Dedifferentiated amniotic fluid mesenchymal stem cell (primary cell): Measurements from ENCODE around the gene HIBCH.
"Not testable (repeated sequence)": the region's sequence is repeated elsewhere in the genome, so short reads cannot be mapped to it uniquely, and the experiment has no call there.

ENCODE experiments used
- DNase-seq: peaks from one replicate; pipeline ENCODE4 v3.0.0-alpha.2; 2016; ENCODE audit errors: extremely low spot score

Gene HIBCH

DNA sequence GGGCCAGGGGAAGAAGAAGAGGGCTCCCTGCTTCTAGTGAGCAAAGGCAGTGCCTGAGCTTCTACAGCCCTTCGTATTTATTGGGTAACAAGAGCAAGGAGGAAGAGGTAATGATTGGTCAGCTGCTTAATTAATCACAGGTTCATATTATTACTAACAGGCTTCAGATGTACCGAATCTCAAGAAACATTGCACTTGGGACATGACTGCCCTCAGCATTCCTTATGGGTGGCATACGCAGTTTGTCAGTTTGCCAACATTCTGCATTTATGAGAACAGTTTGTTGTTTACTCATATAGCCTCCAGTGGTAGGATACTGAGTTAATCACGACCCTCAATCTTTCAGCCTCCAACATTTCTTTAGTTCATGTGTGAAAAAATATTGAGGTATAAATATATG, 84.5 kb downstream of the HIBCH start:
- no peak for DNase-seq

DNA sequence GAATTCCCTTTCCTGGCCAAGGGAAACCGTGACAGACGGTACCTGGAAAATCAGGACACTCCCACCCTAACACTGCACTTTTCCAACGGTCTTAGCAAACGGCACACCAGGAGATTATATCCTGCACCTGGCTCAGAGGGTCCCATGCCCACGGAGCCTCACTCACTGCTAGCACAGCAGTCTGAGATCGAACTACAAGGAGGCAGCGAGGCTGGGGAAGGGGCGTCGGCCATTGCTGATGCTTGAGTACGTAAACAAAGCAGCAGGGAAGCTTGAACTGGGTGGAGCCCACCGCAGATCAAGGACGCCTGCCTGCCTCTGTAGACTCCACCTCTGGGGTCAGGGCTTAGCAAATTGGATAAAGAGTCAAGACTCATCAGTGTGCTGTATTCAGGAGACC, 95.6 kb downstream of the HIBCH start:
- DNase-seq = not testable (repeated sequence)

DNA sequence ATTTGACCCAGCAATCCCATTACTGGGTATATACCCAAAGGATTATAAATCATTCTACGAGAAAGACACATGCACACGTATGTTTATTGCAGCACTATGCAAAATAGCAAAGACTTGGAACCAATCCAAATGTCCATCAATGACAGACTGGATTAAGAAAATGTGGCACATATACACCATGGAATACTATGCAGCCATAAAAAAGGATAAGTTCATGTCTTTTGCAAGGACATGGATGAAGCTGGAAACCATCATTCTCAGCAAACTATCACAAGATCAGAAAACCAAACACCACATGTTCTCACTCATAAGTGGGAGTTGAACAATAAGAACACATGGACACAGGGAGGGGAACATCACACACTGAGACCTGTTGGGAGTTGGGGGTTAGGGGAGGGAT, 96.9 kb downstream of the HIBCH start:
- DNase-seq = not testable (repeated sequence)

DNA sequence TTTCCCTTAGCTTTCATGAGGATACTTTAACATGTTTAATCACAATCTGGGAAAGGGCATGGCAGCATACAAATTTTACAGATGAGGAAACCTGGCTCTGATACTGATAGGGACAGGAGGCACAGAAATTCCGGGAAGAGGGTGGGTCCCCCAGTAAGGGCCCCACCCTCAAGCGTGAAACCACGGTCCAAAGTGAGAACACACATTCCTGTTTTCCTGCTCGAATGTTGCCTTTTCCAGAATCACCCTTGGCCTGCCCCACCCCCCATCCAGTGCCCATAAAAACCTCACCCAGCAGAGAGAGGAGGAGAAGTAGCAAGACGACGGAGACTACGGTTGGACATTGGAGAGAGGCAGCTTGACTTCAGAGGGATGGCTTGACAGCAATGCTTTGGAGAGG, 98.2 kb downstream of the HIBCH start:
- DNase-seq = no peak

DNA sequence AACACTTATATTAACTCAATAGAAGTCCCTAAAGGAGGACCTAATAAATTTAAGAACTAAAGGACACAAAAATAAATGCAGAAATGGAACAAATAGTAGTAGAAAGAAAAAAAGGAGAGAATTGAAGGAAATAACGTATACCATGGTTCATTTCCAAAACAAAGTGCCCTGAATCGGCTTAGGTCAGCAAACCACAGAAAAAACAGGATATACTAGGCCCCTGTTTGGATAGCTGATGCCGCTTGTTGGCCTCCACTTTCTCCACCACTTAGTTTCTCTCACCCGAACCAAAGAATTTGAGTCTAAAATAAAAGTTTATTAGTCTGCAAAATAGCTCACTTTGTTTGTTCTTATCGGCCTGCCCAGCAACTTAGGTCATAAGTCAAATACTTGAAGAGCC, 100.4 kb downstream of the HIBCH start:
- no peak for DNase-seq

DNA sequence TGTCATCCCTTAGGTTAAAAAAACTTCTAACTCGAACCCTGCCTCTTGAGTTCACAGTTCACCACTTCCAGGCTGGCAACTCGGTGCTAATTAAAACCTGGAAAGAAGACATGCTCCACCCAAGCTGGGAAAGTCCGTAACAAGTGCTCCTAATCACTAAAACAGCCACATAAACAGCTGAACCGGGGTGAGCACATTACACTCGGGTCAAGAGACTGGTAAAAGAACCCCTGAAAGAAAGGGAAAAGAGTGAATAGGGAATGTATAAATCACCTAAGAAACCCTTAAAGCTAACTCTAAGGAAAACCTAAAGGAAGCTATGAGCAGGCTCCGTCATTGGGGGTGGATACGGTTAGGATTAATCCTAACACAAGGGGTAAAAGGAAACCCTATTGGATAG, 102.0 kb downstream of the HIBCH start:
- no peak for DNase-seq

DNA sequence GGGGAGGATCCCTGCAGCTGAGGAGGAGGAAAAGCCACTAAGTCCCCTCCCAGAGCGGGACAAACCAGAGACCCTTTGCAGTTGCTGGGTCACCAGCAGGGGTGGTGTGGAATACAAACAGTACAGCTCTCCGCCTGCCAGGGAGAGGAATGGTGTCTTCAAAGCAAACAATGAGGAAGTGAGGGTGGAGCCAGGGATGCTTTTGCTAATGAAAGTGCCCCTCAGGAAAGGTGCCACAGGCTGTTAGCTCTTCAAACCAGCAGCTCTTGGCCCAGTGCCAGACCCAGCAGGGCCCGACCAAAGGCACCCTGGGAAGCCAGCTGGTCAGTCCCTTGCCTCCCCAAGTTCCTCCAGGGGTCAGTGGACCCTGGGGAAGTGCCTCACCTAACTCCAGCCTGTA, 102.8 kb downstream of the HIBCH start:
- no peak for DNase-seq

DNA sequence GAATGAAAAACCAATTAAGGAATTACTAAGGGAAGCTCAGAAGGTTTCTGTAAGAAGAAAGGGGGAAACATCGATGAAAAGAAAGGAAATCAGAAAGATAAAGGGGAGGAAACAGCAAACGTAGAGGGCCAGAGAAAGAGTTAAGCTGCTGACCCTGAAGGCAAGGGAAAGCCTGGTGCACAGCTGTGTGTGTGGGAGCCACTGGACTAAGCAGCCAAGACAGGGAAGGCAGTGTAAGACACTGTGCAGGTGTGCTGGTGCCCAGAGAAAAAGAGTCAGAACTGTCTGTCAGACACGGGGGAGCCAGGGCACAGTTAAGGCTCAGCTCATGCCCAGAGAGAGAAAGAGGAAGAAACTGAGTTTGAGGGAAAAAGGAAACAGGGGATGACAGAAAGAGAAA, 104.0 kb downstream of the HIBCH start:
- DNase-seq = no peak

DNA sequence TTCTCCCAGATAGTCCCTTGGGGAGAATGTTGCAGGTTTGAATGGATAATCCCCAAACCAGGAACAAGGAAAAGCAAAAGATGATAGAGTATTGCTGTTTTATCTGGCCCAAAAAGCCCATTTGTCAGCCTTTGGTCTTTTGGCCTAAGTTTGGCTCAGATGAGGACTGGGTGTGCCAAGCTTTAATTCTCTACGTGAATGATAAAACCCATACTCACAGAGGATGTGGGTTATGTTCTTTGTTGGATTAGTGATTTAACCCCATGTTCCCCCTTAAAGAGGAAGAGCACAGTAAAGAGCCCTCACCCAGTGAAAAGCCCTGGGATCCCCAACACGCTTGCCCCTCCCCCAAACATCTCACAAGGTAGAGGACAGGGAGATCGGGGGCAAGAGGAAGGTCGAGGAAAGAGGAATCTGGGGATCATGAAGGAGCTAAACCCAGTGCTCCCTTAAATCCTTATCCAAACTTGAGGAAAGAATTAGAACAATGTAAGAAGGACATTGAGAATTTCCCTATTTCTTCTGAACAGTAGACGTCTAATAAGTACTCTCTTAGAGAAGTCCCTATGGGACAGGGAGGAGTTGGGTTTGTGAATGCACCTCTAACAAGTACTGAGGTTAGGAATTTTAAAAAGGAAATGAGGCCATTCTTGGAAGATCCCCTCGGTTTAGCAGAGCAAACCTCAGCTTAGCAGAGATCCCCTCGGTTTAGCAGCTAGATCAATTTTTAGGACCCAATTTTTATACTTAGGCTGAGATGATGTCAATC, 105.0 kb downstream of the HIBCH start:
- DNase-seq = no peak

DNA sequence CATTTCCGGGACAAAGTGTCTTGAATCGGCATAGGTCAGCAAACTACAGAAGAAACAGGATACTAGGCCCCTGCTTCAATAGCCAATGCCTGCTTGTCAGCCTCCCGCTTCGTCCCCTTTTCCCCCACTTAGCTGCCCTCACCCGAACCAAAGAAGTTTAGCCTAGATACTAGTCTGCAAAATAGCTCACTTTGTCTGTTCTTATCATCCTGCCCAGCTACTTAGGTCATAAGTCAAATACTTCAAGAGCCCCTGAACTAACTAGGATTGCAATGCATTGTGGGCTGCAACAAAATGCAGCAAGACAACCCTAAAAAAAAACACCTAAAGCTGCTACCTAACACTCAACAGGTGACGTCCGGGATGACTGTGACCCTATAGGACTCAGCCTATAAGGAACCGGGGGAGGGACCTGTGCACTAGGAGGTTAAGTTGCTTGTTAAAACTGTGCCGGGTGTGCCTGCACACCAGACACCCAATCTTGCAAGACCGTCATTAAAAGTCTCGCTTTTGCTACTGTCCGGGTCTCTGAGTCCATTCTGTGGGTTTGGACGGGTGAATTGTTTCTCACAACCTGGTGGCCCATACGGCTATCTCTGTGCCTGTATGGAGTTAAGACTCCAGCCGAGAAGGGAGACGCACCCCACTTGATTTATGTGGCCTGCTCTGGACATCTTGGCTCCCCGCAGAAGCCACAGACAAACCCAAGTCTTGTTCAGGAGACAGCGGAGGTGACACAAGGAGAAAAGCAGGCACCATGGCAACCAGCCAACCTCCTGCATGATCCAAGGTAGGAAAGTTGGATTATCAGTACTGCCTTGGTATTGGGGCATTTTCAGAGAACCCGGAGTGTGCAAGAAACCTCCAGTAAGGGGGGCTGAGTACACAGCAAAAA, 105.9 kb downstream of the HIBCH start:
- DNase-seq = no peak

DNA sequence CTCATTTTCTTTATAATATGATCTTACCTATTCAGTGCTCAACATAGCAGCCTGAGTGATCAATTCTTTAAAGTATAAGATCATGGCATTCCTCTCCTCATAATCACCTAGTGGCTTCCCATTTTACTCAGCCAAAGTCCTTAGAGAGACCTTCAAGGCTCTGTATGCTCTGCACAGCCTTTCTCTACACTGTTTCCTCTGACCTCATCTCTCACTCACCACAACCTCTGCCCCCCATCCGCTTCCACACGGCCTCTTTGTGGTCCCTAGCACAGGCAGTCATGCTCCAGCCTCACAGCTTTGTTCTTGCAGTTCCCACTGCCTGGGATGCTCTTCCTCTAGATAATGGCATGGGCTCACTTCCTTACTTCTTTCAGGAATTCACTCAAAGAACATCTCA, 109.2 kb downstream of the HIBCH start:
- no peak for DNase-seq

DNA sequence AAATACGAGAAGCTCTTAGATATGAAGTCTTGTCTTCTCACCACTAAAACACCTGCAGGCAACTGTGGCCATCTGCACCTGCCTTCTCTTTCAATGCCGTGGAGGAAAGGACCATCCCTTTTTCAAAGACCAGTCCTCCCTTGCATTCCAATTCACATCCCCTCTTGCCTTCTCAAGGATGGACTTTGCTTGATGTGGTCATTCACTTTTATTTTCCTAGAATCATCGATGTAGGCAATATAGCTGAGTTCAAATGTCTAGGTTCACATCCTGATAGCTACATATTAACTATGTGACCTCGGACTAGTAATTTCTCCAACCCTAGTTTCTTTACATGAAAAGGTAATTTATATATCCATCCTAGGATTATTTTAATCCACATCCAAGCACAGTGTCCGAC, 110.1 kb downstream of the HIBCH start:
- DNase-seq = no peak

DNA sequence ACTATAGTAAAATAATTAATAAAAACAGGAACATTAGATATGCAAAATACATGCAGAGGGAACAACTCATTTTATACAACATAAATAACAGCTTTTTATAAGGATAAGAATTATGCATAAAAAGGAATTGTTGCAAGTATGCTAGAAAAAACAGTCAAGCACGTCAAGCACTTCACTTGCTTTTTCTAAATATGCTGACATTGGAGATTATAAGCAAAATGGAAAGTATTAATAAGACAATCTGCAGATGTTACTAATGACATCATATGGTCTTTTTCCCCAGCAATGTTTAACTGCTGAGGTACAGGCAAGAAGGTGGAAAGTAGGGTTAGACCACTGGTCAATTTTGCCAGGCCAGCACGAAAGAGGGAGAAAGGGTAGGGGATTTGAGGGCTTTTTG, 111.7 kb downstream of the HIBCH start:
- no peak for DNase-seq

DNA sequence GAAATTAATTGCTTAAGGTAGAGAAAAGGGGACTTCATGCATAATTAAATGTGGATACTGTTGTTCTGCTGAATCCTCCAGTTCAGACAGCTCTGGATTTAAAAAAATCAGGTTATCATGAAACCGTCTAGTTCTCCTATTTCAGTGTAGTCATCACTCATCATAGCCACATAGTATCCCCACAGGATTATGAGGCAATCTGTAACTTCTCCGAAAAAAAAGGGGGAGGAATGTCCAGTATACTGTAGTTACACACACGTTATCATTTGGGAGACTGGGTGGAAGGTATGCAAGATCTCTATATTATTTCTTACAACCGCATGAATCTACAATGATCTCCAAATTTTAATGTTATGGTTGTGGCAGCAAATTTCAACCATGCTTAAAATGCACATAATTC, 114.0 kb downstream of the HIBCH start:
- DNase-seq = no peak

DNA sequence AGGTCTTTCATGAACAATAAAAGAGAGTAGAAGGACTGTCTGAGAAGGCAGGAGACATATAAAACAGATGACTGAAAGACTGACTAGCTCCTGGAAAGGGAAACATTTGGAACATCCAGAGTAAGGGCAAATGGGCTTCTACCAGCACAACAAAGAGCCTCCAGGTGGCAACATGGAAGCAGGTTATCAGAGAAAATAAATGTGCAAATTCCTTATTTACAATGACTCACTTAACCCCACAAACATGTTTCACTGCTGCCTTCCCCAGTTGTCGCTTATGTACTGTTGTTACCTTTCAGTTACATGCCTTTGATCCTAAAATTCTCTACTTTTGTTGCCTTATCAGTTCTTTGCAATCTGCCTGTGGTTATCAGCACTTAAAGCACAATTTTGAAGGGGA, 117.0 kb downstream of the HIBCH start:
- no peak for DNase-seq

DNA sequence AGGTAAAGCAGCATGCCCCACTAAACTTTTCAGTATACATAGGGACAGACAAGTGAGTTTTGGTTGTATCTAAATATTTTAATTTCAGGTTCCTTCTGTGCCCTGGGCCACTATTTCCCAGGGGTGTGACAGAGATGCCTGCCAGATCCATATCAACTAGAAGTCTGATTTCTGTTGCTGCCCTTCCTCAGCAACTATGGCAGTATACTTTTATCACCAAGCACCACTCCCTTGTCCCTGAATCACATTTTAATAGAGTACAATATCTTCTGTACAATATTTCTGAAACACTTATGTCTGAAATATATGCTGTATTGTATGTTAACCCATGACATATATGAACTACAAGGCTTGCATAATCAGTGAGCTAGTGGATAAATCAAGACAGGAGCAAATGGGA, 117.6 kb downstream of the HIBCH start:
- no peak for DNase-seq

DNA sequence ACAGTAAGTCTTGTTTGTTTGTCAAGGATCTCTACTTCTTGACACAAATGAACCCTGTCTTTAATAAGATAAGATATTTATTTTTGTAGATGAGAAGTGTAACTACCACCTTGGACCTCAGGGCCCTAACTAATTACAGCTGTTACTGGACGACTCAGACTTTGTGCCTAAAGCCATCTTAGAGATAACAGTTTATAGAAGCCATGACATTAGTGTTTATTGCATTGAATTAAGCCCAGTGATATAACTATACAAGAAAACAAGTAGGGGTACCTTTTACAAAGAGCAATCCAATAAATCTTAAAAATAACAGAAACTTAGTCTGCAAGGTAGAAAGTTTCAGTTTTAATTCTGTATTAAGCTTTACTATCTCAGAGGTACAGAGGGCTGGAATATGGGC, 119.0 kb downstream of the HIBCH start:
- no peak for DNase-seq

DNA sequence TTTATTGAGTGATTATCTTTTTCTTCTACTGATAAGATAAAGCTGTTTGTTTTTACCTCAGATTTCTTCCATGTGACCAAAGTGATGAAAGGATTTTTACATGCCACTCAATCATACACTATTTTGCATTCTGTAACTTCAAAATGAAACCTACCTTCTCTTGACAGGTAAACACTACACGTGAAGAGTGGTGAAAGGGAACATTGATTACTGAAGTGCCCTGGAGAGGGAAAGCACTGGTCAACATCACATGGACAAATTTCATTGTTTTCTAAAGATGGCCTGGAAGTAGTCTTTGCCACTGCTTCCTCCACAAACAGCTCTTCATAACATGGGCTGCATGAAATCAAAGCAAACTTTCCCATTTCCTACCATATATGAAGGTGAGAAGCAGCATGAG, 120.1 kb downstream of the HIBCH start:
- DNase-seq = no peak

DNA sequence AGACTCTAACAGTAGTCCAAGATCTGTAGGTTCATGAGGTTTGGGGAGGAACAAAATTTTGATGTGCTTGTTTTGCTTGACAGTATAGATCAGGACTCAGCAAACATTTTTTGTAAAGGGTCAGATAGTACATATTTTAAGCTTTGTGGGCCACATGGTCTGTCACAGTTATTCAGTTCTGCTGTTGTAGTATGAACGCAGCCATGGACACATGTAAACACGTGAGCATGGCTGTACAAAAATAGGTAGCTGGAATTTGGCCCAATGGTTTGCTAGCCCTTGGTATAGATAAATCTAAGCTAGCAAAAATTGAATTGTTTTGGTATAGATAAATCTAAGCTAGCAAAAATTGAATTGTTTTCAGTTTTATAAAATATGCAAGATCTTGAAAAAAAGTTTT, 120.5 kb downstream of the HIBCH start:
- DNase-seq = no peak

DNA sequence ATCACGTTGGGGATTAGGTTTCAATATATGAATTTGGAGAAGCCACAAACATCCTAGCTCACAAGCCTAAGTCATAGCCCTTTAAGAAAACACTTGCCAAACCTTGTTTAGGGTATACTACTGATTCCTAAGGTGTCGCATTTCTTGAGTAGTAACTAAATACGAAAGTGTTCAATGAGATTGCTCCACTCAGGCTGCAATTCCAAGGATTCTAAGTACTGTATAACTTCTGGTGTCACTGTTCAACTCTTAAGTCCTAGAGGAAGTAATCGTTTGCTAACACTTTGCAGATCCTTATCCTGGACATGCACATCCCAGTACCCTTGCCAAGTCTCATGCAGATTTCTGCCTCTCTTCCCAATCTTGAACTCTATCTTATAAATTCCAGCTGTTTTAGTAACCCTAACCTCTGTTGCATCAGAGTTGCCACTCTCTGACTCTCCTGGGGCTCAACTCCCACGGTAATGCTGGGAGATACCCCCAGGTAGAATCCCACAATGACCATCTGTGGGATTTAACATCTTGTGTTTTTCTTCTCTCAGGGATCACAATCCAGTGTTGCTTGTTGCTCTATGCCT, 122.4 kb downstream of the HIBCH start:
- no peak for DNase-seq

DNA sequence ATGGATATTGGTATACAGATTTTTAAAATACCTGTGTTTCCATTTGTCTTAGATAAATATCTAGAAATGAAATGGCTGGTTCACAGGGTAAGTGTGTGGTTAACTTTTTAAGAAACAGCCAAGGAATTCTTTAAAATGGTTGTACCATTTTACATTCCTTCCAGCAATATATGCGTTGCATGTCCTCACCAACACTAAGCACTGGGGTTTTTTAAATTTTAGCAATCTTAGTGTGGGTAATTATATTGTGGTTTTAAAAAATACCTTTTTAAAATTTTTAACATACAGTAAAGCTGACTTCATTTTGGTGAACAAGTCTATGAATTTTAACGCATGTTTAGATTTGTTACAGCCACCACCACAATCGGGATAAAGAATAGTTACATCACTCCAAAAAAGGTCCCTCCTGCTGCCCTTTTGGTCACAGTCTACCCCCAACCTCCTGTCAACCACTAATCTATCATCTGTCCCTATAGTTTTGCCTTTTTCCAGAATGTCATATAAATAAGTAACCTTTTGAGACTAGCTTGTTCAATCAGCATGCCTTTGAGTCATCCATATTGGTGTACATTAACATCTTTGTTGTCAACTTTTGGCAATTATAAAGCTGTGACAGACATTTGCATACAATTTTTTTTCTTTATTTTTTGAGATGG, 129.0 kb downstream of the HIBCH start:
- peak; percentile 39 for DNase-seq

DNA sequence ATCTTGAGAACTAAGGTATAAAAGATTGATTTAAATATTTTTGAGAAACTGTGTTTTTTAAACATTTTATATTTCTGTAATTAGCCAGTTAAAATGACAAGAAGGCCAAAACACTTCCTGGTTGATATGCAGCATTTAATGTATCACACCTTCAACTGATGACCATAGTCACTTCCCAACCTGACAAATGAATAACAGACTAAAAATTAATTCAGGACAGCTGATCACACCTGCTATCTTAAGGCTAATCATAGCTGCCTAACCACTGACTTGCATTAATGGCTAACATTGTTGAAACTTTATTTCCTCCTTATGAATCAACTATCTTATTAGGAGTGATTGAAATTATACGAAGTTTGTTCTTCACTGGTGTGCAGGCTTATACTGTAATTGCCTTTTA, 131.3 kb downstream of the HIBCH start:
- no peak for DNase-seq
